Fibroblast of the aortic adventitia (primary cell): Measurements from ENCODE around the gene NKX3-2. TPM values are rescaled to one million over a fixed set of nuclear protein-coding genes. Genes with fewer than 3 reads are reported as not detected.
A peak's percentile ranks its signal among the peaks of the same experiment; 100 is the strongest.

Experiments used
- DNase-seq: peaks from one replicate; pipeline ENCODE4 v3.0.0-alpha.2; 2010; ENCODE audit warnings: low read depth
- H3K4me3 ChIP-seq: 2 replicates; pipeline ENCODE4 v1.5.1; 2011; ENCODE audit warnings: low read depth, mild to moderate bottlenecking, control low read depth, low read length, moderate library complexity
- CTCF ChIP-seq: IDR thresholded peaks from 2 replicates; pipeline ENCODE4 v1.5.1; 2011; ENCODE audit warnings: mild to moderate bottlenecking, low read length, control low read depth, inconsistent platforms; ENCODE audit not compliant: insufficient read depth
- total RNA-seq: library from RNA; depleted of rRNA; stranded (reverse); fragments of >200 nt; gene quantifications from 2 replicates; pipeline ENCODE4 v1.2.3, GENCODE V29; 2012; ENCODE audit warnings: low replicate concordance

The NKX3-2 gene
- total RNA-seq, 1 donor = 0.18 TPM

- no peak overlapping the region for H3K4me3 ChIP-seq
- no peak for DNase-seq
These were observed 2.4 kb downstream of the NKX3-2 start for GRCh38 chr4:13541720-13542576.

GRCh38 chr4:13541176-13541604 lies 3.1 kb downstream of the NKX3-2 start:
- DNase-seq = no peak
- H3K4me3 ChIP-seq = no peak overlapping the region

More at GRCh38 chr4:13541720-13542576, 2.4 kb downstream of the NKX3-2 start:
- TF ChIP-seq CTCF = peak; percentile 9

GRCh38 chr4:13540446-13541175 lies 3.7 kb downstream of the NKX3-2 start:
- no peak for TF ChIP-seq CTCF
- no peak overlapping the region for H3K4me3 ChIP-seq

More at GRCh38 chr4:13541176-13541604, 3.1 kb downstream of the NKX3-2 start:
- no peak for TF ChIP-seq CTCF

GRCh38 chr4:13539619-13540445 lies 4.5 kb downstream of the NKX3-2 start:
- H3K4me3 ChIP-seq = no peak overlapping the region
- DNase-seq = no peak
- TF ChIP-seq CTCF = no peak

More at GRCh38 chr4:13540446-13541175, 3.7 kb downstream of the NKX3-2 start:
- no peak for DNase-seq

- H3K4me3 ChIP-seq = no peak overlapping the region
- TF ChIP-seq CTCF = no peak
- DNase-seq = no peak
These were observed 5.2 kb downstream of the NKX3-2 start for GRCh38 chr4:13539047-13539618.

- TF ChIP-seq CTCF = no peak
- no peak for DNase-seq
- no peak overlapping the region for H3K4me3 ChIP-seq
These were observed 5.8 kb downstream of the NKX3-2 start for GRCh38 chr4:13538427-13538973.
